GM19372 (cell line): ENCODE data around the gene PALS1.

Source experiments
- ATAC-seq: cut with Tn5 transposase; IDR thresholded peaks from one replicate; pipeline ENCODE4 v1.9.1; 2021; ENCODE audit warnings: mild to moderate bottlenecking, low read depth, moderate library complexity; ENCODE audit not compliant: unreplicated experiment

Gene PALS1

GRCh38 chr14:67241411-67242167, at the start of gene PALS1:
PALS1 (plus strand) TSS chr14:67241435; CDS start chr14:67279171, 37,736 bp downstream.
- ATAC-seq: peak; percentile 43

DNA sequence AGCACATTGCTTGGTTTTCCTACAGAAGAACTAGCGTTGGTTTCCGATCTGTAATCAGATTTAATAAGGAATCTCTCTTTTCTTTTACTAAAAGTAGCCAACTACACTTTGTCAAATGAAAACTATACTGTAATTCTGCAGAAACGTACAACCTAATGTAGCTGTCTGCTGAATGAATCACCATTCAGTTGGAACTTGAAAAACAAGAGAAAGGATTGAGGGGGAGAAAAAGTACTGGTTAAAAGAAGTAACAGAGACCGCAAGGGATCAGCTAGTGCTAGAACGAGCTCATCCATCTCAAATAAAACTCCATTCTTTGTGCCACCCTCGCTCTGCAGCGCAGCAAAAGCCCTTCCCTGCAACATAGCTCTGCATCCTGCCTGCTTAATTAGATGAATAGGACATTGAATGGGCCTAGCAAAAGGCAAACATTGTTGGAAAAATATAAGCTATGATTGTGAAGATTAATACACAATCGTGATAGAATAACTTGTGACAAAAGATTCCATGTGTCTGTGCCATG, 49.4 kb upstream of the PALS1 start:
- no peak for ATAC-seq

- ATAC-seq: no peak
Observed at GRCh38 chr14:67192366-67192765, 48.9 kb upstream of the PALS1 start.

GRCh38 chr14:67195279-67195678, 46.0 kb upstream of the PALS1 start:
- ATAC-seq: no peak

GRCh38 chr14:67199016-67199415, 42.2 kb upstream of the PALS1 start:
- no peak for ATAC-seq

DNA sequence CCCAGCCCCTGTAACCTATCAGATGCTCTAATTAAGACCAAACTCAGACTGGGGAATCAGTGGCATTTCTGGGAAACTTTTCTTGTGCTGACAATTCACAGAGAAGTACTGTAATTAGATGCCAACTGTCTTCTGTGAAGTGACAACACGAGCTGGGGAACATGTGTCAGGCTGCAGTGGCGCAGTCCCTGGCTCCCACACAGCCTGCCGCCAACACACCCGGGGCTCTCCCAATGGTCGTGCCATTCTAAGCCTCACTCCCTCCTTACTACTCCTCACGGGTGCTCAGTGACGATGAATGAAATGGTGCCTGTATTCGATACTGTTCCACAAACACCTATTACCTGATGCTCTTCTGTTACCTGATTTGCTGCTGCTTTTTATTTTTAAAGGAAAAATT, 33.4 kb upstream of the PALS1 start:
- ATAC-seq: no peak

- ATAC-seq: no peak
Observed at GRCh38 chr14:67218126-67218525, 23.1 kb upstream of the PALS1 start.

GRCh38 chr14:67221248-67221981, 19.8 kb upstream of the PALS1 start:
- no peak for ATAC-seq

DNA sequence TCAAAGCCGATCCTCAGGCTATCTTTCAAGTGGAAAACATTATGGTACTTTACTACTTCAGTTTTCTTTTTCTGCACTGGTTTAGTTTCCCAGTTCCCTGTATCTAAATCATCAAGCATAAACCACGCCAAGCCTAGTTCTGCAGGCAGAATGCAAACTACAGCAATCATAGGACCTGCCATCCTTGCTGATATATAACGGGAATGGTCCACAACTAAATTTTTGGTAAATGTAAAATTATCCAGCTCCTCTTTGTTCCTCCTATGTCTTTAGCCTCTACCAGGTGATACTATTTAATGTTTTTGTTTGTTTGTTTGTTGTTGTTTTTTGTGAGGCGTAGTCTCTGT, 19.3 kb upstream of the PALS1 start:
- ATAC-seq: no peak

DNA sequence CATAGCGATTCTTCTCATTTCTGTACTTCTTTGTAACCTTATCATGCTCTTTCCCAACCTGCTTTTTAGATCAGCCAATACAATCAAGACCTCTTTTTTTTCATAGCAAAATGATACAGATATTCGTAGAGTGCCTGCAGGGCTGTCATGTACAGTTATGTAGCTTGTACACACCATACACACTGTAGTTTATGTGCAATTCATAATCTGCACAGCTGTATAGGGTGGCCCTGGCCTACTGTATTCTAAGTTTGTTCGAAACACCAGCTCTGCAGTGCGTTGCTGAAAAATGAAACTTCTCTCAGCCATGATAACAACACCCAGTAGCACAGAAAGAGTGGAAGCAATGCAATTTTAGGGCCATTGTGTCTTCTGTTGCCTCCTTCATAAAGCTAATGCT, 15.7 kb upstream of the PALS1 start:
- no peak for ATAC-seq

GRCh38 chr14:67228325-67228984, 12.8 kb upstream of the PALS1 start:
- no peak for ATAC-seq

- ATAC-seq: no peak
Observed at GRCh38 chr14:67232066-67232465, 9.2 kb upstream of the PALS1 start.

DNA sequence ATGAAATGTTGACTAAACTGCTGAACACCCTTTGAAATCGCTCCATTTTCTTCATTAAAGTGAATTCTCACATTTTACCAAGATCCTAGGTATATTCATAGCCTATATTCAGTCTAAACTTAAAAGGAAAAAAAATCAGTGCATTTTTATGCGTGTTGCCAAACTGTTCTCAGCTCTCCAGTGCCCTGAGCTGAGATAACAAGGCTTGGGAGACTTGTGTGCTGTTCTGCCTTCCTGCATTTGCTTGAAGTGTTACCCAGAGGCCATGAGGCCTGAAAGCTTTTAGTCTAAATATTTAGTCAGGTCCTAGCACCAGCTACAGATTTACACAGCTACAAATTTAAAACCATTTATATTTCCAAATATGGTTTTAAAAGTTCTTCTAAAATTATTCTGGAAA, 8.6 kb upstream of the PALS1 start:
- no peak for ATAC-seq

GRCh38 chr14:67237591-67237990, 3.6 kb upstream of the PALS1 start:
- ATAC-seq: no peak

- ATAC-seq: no peak
Observed at GRCh38 chr14:67239582-67239981, 1.7 kb upstream of the PALS1 start.

DNA sequence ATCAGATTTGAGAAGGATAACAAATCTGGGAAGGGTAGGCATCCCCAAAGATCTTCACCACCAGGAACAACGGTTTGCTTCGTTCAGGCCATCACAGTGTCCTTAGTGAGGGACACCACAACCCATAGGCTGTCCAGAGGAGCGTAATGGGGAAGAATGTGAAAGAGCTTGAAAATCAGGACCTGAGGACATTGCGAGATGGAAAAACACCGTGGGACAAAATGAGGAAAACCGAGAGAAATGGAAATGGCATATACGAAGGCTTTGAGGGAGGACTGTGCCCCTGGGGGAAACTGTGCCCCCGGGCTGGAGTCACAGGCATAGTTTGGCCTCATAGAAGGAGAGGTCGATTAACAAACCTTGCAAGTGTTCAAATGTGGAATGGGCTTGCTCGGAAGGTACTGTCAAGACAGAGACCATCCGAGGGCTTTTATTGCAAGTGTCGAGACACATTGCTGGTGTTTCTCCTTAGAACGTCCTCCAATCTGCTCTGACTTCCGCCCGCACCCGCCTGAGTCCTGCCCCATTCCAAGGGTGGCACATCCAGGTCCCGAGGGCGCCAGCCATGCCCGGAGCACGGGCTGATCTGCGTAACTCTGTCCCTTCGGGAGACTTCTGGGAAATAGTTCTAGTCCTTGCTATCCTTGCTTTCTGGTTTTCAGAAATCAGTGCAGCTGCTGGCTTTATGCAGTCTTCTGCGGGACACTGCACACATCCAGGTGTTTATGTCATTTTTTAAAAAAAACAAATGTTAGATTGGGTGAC, 885 bp upstream of the PALS1 start:
- peak; percentile 4 for ATAC-seq

GRCh38 chr14:67240978-67241410, 241 bp upstream of the PALS1 start:
- ATAC-seq: peak; percentile 89

- no peak for ATAC-seq
Observed at GRCh38 chr14:67242168-67242420, 859 bp downstream of the PALS1 start.

DNA sequence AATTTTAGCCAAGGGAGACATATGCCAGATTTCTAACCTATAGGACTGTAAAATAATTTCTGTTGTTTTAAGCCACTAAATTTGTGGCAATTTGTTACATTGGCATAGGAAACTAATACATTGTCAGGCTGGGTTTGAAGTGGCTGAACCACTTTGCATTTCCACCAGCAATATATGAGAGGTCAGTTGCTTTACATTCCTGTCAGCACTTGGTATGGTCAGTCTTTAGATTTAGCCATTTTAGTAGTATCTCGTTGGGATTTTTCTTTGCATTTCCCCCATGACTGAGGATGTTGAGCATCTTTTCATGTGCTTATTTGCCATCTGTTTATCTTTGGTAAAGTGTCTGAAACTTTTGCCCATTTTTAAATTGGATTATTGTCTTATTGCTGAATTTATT, 3.9 kb downstream of the PALS1 start:
- no peak for ATAC-seq

- ATAC-seq: no peak
Observed at GRCh38 chr14:67251573-67252226, 10.5 kb downstream of the PALS1 start.
